Heart right ventricle (tissue), 16 donors: Measurements from ENCODE around the gene NCAM1. TPM values are rescaled to one million over a fixed set of nuclear protein-coding genes. Genes with fewer than 3 reads are reported as not detected.
"Not testable (repeated sequence)": the region's sequence is repeated elsewhere in the genome, so short reads cannot be mapped to it uniquely, and the experiment has no call there.

Experiments used
- ATAC-seq, 8 donors: fragments of 200-7000 bp; cut with Tn5 transposase; one replicate each; pipeline ENCODE4 v1.9.1; 2020; ENCODE audit warnings: mild to moderate bottlenecking in 8 of 8, moderate library complexity in 8 of 8, moderate number of reproducible peaks in 1 of 8
- DNase-seq, 2 donors: peaks; one replicate each; pipeline ENCODE4 v3.0.0-alpha.2; 2020
- H3K27ac ChIP-seq, 10 donors: fragments of 200-600 bp; sonication (generic) in 2 of 10; one replicate each; pipeline versions ENCODE4 v1.5.0 to v1.8.0; 2020 to 2022; ENCODE audit warnings: mild to moderate bottlenecking in 3 of 10
- H3K27me3 ChIP-seq, 7 donors: fragments of 200-600 bp; one replicate each; pipeline ENCODE4 v1.8.0; 2021 to 2022; ENCODE audit warnings: mild to moderate bottlenecking in 2 of 7
- H3K36me3 ChIP-seq, 9 donors: fragments of 200-600 bp; sonication (generic) in 1 of 9; one replicate each; pipeline versions ENCODE4 v1.5.0 to v1.8.0; 2020 to 2022; ENCODE audit warnings: mild to moderate bottlenecking in 2 of 9
- H3K4me1 ChIP-seq, 9 donors: fragments of 200-600 bp; sonication (generic) in 1 of 9; one replicate each; pipeline versions ENCODE4 v1.5.0 to v1.8.0; 2020 to 2022; ENCODE audit warnings: mild to moderate bottlenecking in 4 of 9
- H3K4me3 ChIP-seq, 10 donors: fragments of 200-600 bp; sonication (generic) in 2 of 10; one replicate each; pipeline versions ENCODE4 v1.5.0 to v1.8.0; 2020 to 2022; ENCODE audit warnings: mild to moderate bottlenecking in 7 of 10, moderate library complexity in 2 of 10
- H3K9me3 ChIP-seq, 11 donors: fragments of 200-600 bp in 10 of 11; sonication (generic) in 2 of 11; one replicate each; pipeline versions ENCODE4 v1.5.0 to v1.8.0; 2013 to 2022; ENCODE audit warnings: mild to moderate bottlenecking in 2 of 11, control low read depth in 1 of 11, moderate library complexity in 1 of 11
- CTCF ChIP-seq, 9 donors: fragments of 200-600 bp; sonication (generic) in 2 of 9; IDR thresholded peaks; one replicate each; pipeline versions ENCODE4 v1.5.0 to v1.8.0; 2021 to 2022; ENCODE audit warnings: antibody characterized with exemption in 9 of 9, mild to moderate bottlenecking in 5 of 9, moderate library complexity in 1 of 9
- WGBS, 2 donors: extraction: QIAGEN DNeasy Blood & Tissue Kit; methylation state at CpG; one replicate each; pipeline ENCODE4 v1.1.7; 2013; ENCODE audit warnings: inconsistent platforms in 1 of 2; 5-methylcytosine and 5-hydroxymethylcytosine counted together
- intact Hi-C, 10 donors: fragments of 100-400 bp; cut with DNase I; formaldehyde crosslinking; loops; one replicate each; pipeline versions ENCODE4 v1.11.1 to v1.14.2; 2022
- polyA plus RNA-seq, 2 donors: library from polyadenylated mRNA; stranded (reverse); fragments of 200-250 nt; gene quantifications; one replicate each; pipeline ENCODE4 v1.2.3, GENCODE V29; 2013
- total RNA-seq, 10 donors: library from RNA; stranded (reverse); fragmentation: NEBNext Ultra II Directional in 3 of 10; extraction: Animal tissue kit (Norgen Biotek cat#: 25700) in 3 of 10; gene quantifications; one replicate each; pipeline versions ENCODE4 v1.2.1 to v1.2.4, GENCODE V29; 2021 to 2023
- donor health status: Arrhythmogenic right ventricular cardiomyopathy.
- donor health status: ischemic (EF 13 %, LVEDD 7.1; RV severe dilation, severe dysfunction).
- donor health status: healthy with polysubstance abuse.
- donor health status: DM: no; HTN: yes; CAD: no.
- donor health status: DM: no; HTN: no; CAD: no.
- donor health status: ischemic (EF 25% LVEDD 6.9; RV normal size, moderate dysfunction).
- donor health status: ischemic (EF 25% LVEDD 5.7; RV mildly dilated, moderate dysfunction).
- donor health status: healthy.
- donor health status: DM: yes; HTN: yes; CAD: no.
- donor health status: Ischemic cardiomyopathy.
- donor health status: ischemic (EF 35%, LVEDD 5.7; RV mildly dilated, moderate dysfunction).
- donor health status: nonischemic (EF 11% LVEDD 7.7; RV severe dilation, severe dysfunction).
- donor health status: DM: yes; HTN: yes; CAD: no.
- donor health status: PGD.
- donor health status: ischemic (EF 29% LVEDD 5.4; RV normal size, mild dysfunction).
- donor health status: nonischemic (EF 23%, LVEDD 6.1; RV moderate dilation, normal function).

Gene NCAM1
- total and polyA plus RNA-seq, 12 donors, result 76.8 to 454 (median 328) TPM

GRCh38 chr11:113048820-113049768, 87.9 kb downstream of the NCAM1 start:
- no peak for DNase-seq
- Histone ChIP-seq H3K9me3 (peaks cover 0 to 7% (median 0%) of the 10 kb centered on the region in 11 donors), H3K27ac (no peak overlapping the region), H3K4me1 (peaks cover 0 to 3% (median 0%) of the 10 kb centered on the region in 9 donors), H3K36me3 (no peaks in the 10 kb centered on the region), H3K27me3 (no peaks in the 10 kb centered on the region), H3K4me3 (no peak overlapping the region)
- 84 to 94% methylated on average over 3 of the region's 3 CpGs for WGBS, 2 donors
- TF ChIP-seq CTCF (IDR thresholded peaks at IDR 0.05), result no peak
- ATAC-seq, result no peak
- intact Hi-C loops, result no loop called here

DNA sequence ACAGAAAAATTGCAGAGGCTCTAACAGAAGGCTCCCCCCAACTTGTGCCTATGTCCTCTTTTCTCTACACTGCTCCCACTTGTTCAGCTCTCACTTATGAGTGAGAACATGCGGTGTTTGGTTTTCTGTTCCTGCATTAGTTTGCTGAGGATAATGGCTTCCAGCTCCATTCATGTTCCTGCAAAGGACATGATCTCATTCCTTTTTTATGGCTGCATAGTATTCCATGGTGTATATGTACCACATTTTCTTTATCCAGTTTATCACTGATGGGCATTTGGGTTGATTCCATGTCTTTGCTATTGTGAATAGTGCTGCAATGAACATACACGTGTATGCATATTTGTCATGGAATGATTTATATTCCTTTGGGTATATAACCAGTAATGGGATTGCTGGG, 91.8 kb downstream of the NCAM1 start:
- H3K27ac ChIP-seq, DNase-seq, H3K9me3 ChIP-seq, H3K36me3 ChIP-seq, H3K27me3 ChIP-seq, intact Hi-C loops, ATAC-seq, H3K4me3 ChIP-seq: not testable (repeated sequence)
- 93 to 96% methylated on average over 2 of the region's 2 CpGs for WGBS, 2 donors
- peaks cover 0 to 26% (median 3%) of the 10 kb centered on the region in 9 donors for H3K4me1 ChIP-seq

DNA sequence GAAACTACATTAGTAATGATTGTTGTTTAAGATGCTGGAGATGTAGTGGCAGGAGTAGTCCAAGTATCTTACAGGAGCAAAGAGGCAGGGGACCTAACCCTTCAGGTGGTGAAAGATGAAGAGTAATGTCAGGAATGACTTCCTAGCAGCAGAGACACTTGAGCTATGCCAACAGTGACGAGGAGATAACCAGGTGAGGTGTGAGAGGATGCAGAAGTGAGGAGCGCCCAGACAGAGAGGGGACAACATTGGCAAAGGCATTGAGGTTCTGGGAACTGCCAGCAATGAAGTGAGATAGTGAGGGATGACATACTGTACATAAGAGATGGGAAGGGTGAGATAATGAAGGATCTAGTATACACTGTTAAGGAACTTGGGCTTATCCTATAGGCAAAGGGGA, 95.8 kb downstream of the NCAM1 start:
- H3K36me3 ChIP-seq, result no peaks in the 10 kb centered on the region
- ATAC-seq (peak in 4 of 8 donors; percentile 37 to 82 (median 70)), DNase-seq (no peak)
- H3K4me1 ChIP-seq, result peaks cover 0 to 23% (median 0%) of the 10 kb centered on the region in 9 donors
- H3K4me3 ChIP-seq, result no peak overlapping the region
- no peaks in the 10 kb centered on the region for H3K9me3 ChIP-seq
- TF ChIP-seq CTCF (IDR thresholded peaks at IDR 0.05), result no peak
- no peaks in the 10 kb centered on the region for H3K27me3 ChIP-seq
- intact Hi-C loops, result no loop called here
- 33 to 56% methylated on average over 2 of the region's 2 CpGs for WGBS, 2 donors
- H3K27ac ChIP-seq, result peak overlapping the region in 1 of 10 donors; percentile 33

DNA sequence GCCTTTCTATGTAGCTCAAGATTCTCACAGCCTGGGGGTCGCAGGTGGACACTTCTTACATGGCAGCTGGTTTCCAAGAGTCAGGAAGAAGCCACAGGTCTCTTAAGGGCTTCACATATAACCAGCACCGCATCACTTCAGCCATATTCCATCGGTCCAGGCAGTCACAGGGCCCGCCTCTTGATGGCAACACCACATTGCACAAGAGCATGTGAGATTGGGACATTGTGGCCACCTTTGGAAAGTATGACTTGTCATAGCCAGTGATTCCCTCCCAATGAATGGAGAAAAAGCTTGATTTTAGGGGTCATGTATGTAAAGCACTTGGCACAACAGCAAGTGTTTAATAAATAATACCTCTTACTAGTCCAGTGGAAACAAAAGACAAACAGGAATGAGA, 98.3 kb downstream of the NCAM1 start:
- Histone ChIP-seq H3K27ac (no peak overlapping the region), H3K36me3 (no peaks in the 10 kb centered on the region), H3K4me3 (no peak overlapping the region), H3K4me1 (peaks cover 0 to 20% (median 5%) of the 10 kb centered on the region in 9 donors), H3K27me3 (no peaks in the 10 kb centered on the region), H3K9me3 (no peaks in the 10 kb centered on the region)
- intact Hi-C loops, result no loop called here
- peak in 1 of 8 donors; percentile 53 for ATAC-seq
- no peak for TF ChIP-seq CTCF (IDR thresholded peaks at IDR 0.05)
- DNase-seq, result no peak
- 84 to 90% methylated on average over 4 of the region's 4 CpGs for WGBS, 2 donors

- 63 to 76% methylated on average over 1 of the region's 1 CpG for WGBS, 2 donors
- H3K27me3 ChIP-seq, result no peaks in the 10 kb centered on the region
- no peak overlapping the region for H3K27ac ChIP-seq
- no peaks in the 10 kb centered on the region for H3K9me3 ChIP-seq
- H3K36me3 ChIP-seq, result no peaks in the 10 kb centered on the region
- DNase-seq (no peak), ATAC-seq (no peak)
- peaks cover 0 to 11% (median 0%) of the 10 kb centered on the region in 9 donors for H3K4me1 ChIP-seq
- no peak for TF ChIP-seq CTCF (IDR thresholded peaks at IDR 0.05)
- intact Hi-C loops, result no loop called here
- no peak overlapping the region for H3K4me3 ChIP-seq
Observed at GRCh38 chr11:113065330-113065729, 104.1 kb downstream of the NCAM1 start.
